GM23338 (cell line): ENCODE results near the gene HOXA3. TPM values are rescaled to one million over a fixed set of nuclear protein-coding genes. Genes with fewer than 3 reads are reported as not detected.
A peak's percentile ranks its signal among the peaks of the same experiment; 100 is the strongest.

Experiments
- ATAC-seq: fragments of 200-7000 bp; cut with Tn5 transposase; 3 replicates; pipeline ENCODE4 v1.9.1; 2020
- DNase-seq: peaks from one replicate; pipeline ENCODE4 v3.0.0-alpha.2; 2015; ENCODE audit warnings: low spot score
- H2AFZ ChIP-seq: fragments of 200-600 bp; sonication (generic); 2 replicates; pipeline ENCODE4 v1.8.0; 2016; ENCODE audit warnings: antibody characterized with exemption, mild to moderate bottlenecking, moderate library complexity
- H3F3A ChIP-seq: fragments of 200-600 bp; sonication (generic); replicated peaks from 2 replicates; pipeline ENCODE4 v1.8.0; 2017; ENCODE audit warnings: antibody characterized with exemption, mixed run types, low read depth
- H3K27ac ChIP-seq: fragments of 200-600 bp; sonication (generic); 2 replicates; pipeline ENCODE4 v1.6.1; 2016; ENCODE audit warnings: low read depth
- H3K27me3 ChIP-seq: fragments of 200-600 bp; sonication (generic); 2 replicates; pipeline ENCODE4 v1.8.0; 2016; ENCODE audit warnings: mild to moderate bottlenecking, mixed run types, moderate library complexity; ENCODE audit not compliant: insufficient read depth
- H3K36me3 ChIP-seq: fragments of 200-600 bp; sonication (generic); 2 replicates; pipeline ENCODE4 v1.8.0; 2016; ENCODE audit warnings: mild to moderate bottlenecking; ENCODE audit not compliant: insufficient read depth
- H3K4me1 ChIP-seq: fragments of 200-600 bp; sonication (generic); 2 replicates; pipeline ENCODE4 v1.8.0; 2016; ENCODE audit warnings: mild to moderate bottlenecking, moderate library complexity; ENCODE audit not compliant: insufficient read depth
- H3K4me2 ChIP-seq: fragments of 200-600 bp; sonication (generic); 2 replicates; pipeline ENCODE4 v1.7.1; 2017; ENCODE audit warnings: mixed run types
- H3K4me3 ChIP-seq: fragments of 200-600 bp; sonication (generic); 2 replicates; pipeline ENCODE4 v1.6.1; 2016; ENCODE audit warnings: mixed run types
- H3K79me2 ChIP-seq: fragments of 200-600 bp; sonication (generic); replicated peaks from 2 replicates; pipeline ENCODE4 v1.8.0; 2017; ENCODE audit warnings: mild to moderate bottlenecking; ENCODE audit not compliant: insufficient read depth
- H3K9me2 ChIP-seq: fragments of 200-600 bp; sonication (generic); 2 replicates; pipeline ENCODE4 v1.8.0; 2017; ENCODE audit not compliant: insufficient read depth
- H4K20me1 ChIP-seq: fragments of 200-600 bp; sonication (generic); replicated peaks from 2 replicates; pipeline ENCODE4 v1.8.0; 2017; ENCODE audit warnings: mild to moderate bottlenecking; ENCODE audit not compliant: insufficient read depth
- H3K27ac Mint-ChIP-seq: 2 replicates; pipeline ENCODE4 v1.8.0; 2020; ENCODE audit warnings: inconsistent platforms, mild to moderate bottlenecking, moderate library complexity, mixed read lengths
- H3K27me3 Mint-ChIP-seq: 3 replicates; pipeline ENCODE4 v1.8.0; 2022; ENCODE audit warnings: low read depth, mild to moderate bottlenecking, moderate library complexity, mixed read lengths, inconsistent platforms; ENCODE audit not compliant: insufficient read depth, poor library complexity
- H3K36me3 Mint-ChIP-seq: 3 replicates; pipeline ENCODE4 v1.8.0; 2021; ENCODE audit warnings: low read depth, mild to moderate bottlenecking, inconsistent platforms, moderate library complexity, mixed read lengths
- H3K4me1 Mint-ChIP-seq: 3 replicates; pipeline ENCODE4 v1.8.0; 2020; ENCODE audit warnings: mild to moderate bottlenecking, inconsistent platforms, mixed read lengths
- H3K4me3 Mint-ChIP-seq: 3 replicates; pipeline ENCODE4 v1.8.0; 2021; ENCODE audit warnings: moderate library complexity, mild to moderate bottlenecking, inconsistent platforms, mixed read lengths
- H3K9me3 Mint-ChIP-seq: 3 replicates; pipeline ENCODE4 v1.8.0; 2020; ENCODE audit warnings: moderate library complexity, mild to moderate bottlenecking, inconsistent platforms, mixed read lengths
- EZH2 ChIP-seq: fragments of 200-600 bp; sonication (generic); IDR thresholded peaks from one replicate; pipeline ENCODE4 v1.8.0; 2017; ENCODE audit warnings: antibody characterized with exemption, mild to moderate bottlenecking, low read depth; ENCODE audit not compliant: unreplicated experiment
- EZH2phosphoT487 ChIP-seq: fragments of 200-600 bp; sonication (generic); IDR thresholded peaks from one replicate; pipeline ENCODE4 v1.8.1; 2018; ENCODE audit warnings: antibody characterized with exemption; ENCODE audit not compliant: unreplicated experiment
- JUNB ChIP-seq: IDR thresholded peaks from one replicate; pipeline ENCODE4 v1.6.1; 2016; ENCODE audit warnings: antibody characterized with exemption; ENCODE audit not compliant: unreplicated experiment
- POLR2AphosphoS5 ChIP-seq: IDR thresholded peaks from 2 replicates; pipeline ENCODE4 v1.6.1; 2016; ENCODE audit warnings: antibody characterized with exemption, low read depth
- STAT1 ChIP-seq: IDR thresholded peaks from one replicate; pipeline ENCODE4 v1.6.1; 2016; ENCODE audit warnings: antibody characterized with exemption; ENCODE audit not compliant: unreplicated experiment
- polyA plus RNA-seq: library from polyadenylated mRNA; unstranded; fragments of >200 nt; fragmentation: Nextera tagmentation; extraction: Ambion mirVana; gene quantifications from 2 replicates; pipeline ENCODE4 v1.2.1, GENCODE V29; 2016
- total RNA-seq: library from RNA; depleted of rRNA; stranded (reverse); fragments of >200 nt; shearing (Covaris generic); gene quantifications from 2 replicates; pipeline ENCODE4 v1.2.3, GENCODE V29; 2014

Gene HOXA3
- total and polyA plus RNA-seq, 2 experiments from 2014 or later: not detected

DNA sequence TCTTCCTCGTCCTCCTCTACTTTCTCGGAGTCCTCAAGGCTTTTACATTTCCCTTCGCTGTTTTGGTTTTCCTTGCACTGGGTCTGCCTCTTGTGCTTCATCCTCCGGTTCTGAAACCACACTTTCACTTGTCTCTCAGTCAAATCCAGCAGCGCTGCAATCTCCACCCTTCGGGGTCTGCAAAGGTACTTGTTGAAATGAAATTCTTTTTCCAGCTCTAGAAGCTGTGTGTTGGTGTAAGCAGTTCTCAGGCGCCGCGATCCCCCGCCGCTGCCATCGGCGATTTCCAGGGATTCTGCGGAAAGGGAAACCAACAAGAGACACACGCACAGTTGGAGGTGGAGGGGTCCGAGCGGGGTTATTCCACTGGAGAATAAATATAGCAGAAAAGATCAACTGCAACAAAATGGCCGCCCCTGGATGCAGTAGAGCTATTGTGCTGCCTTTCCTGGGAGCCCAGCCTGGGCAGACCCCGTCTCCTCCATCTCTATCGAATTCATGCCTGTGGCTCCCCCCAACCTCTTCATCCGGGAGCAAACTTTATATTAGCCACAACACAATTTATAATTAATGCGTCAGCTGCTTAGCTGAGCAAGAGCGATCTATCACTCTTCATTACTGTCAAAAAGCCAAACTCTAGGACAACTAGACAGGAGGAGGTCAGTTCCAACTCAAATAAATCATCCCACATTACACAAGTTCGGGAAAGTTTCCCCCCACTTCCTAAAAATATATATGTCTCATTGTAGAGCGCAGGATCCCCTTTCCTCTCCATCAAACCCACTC lies 51.0 kb downstream of the HOXA3 start:
- Histone ChIP-seq H3K79me2 (no peaks in the 10 kb centered on the region), H3K27ac (no peak overlapping the region), H3K4me1 (peaks cover 47% of the 10 kb centered on the region), H3F3A (peaks cover 61% of the 10 kb centered on the region), H3K4me3 (peak overlapping the region; percentile 46), H2AFZ (peak overlapping the region; percentile 74), H4K20me1 (peaks cover 73% of the 10 kb centered on the region), H3K9me2 (no peaks in the 10 kb centered on the region), H3K4me2 (peak overlapping the region; percentile 76), H3K27me3 (peaks cover 100% of the 10 kb centered on the region), H3K36me3 (no peaks in the 10 kb centered on the region)
- Mint-ChIP-seq H3K4me3 (peak overlapping the region; percentile 37; the same call in 2 of the 3 replicates), H3K27me3 (peaks cover 100% of the 10 kb centered on the region), H3K27ac (no peak overlapping the region), H3K9me3 (peaks cover 4% of the 10 kb centered on the region; the same call in 1 of the 3 replicates), H3K4me1 (peaks cover 42% of the 10 kb centered on the region), H3K36me3 (no peaks in the 10 kb centered on the region)
- 0 out of 3 replicates have a peak, but pooled peaks have one; percentile 2 for ATAC-seq
- TF ChIP-seq EZH2phosphoT487 (peak; percentile 53), JUNB (no peak), EZH2 (peak; percentile 97), STAT1 (no peak)
- no peak for DNase-seq

DNA sequence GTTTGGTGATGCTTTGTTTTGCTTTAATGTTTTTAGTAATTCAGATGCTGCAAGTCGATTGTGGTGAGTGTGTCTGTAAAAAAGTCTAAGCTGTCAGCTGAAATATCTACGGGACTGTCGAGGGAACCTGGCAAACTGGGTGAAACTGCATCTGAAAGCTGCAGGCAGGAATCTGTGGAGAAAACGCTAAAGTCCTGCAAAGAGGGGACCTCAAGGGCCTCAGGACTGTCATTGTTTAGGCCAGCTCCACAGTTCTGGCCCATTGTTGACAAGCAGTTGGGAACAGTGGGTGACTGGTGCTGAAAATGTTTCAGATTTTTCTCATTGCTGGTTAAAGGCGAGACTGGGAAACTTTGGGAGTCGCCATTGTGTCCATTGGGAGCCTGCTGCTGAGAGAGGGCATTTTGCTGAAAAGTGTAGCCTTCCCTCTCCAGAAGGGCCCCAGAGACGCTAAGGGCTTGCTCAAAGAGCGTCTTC lies 51.7 kb downstream of the HOXA3 start:
- DNase-seq (peak; percentile 62), ATAC-seq (peak; percentile 8)
- H3K4me3 Mint-ChIP-seq: peak overlapping the region; percentile 37; the same call in 1 of the 3 replicates
- peak overlapping the region; percentile 76 for H3K4me2 ChIP-seq
- no peaks in the 10 kb centered on the region for H3K36me3 ChIP-seq
- peaks cover 42% of the 10 kb centered on the region for H3K4me1 Mint-ChIP-seq
- peaks cover 55% of the 10 kb centered on the region for H3F3A ChIP-seq
- H3K27me3 ChIP-seq: peaks cover 100% of the 10 kb centered on the region
- H2AFZ ChIP-seq: no peak overlapping the region
- H4K20me1 ChIP-seq: peaks cover 67% of the 10 kb centered on the region
- H3K27ac Mint-ChIP-seq: no peak overlapping the region
- H3K9me2 ChIP-seq: no peaks in the 10 kb centered on the region
- H3K4me1 ChIP-seq: peaks cover 41% of the 10 kb centered on the region
- H3K36me3 Mint-ChIP-seq: no peaks in the 10 kb centered on the region
- H3K9me3 Mint-ChIP-seq: peaks cover 4% of the 10 kb centered on the region; the same call in 1 of the 3 replicates
- H3K27ac ChIP-seq: no peak overlapping the region
- peak overlapping the region; percentile 46 for H3K4me3 ChIP-seq
- H3K27me3 Mint-ChIP-seq: peaks cover 100% of the 10 kb centered on the region
- no peak for TF ChIP-seq POLR2AphosphoS5
- peak; percentile 33 for TF ChIP-seq EZH2
- no peaks in the 10 kb centered on the region for H3K79me2 ChIP-seq

- Mint-ChIP-seq H3K4me1 (peaks cover 52% of the 10 kb centered on the region), H3K36me3 (no peaks in the 10 kb centered on the region), H3K27ac (no peak overlapping the region), H3K9me3 (peaks cover 8% of the 10 kb centered on the region; the same call in 2 of the 3 replicates), H3K27me3 (peaks cover 100% of the 10 kb centered on the region), H3K4me3 (no peak overlapping the region; the same call in 2 of the 3 replicates)
- DNase-seq (no peak), ATAC-seq (no peak)
- Histone ChIP-seq H3K9me2 (no peaks in the 10 kb centered on the region), H3K4me2 (peak overlapping the region; percentile 76; the same call in 1 of the 2 replicates), H3K27ac (no peak overlapping the region), H3K4me3 (no peak overlapping the region), H3K4me1 (peaks cover 45% of the 10 kb centered on the region), H3K79me2 (no peaks in the 10 kb centered on the region), H2AFZ (no peak overlapping the region), H3K27me3 (peaks cover 100% of the 10 kb centered on the region), H4K20me1 (peaks cover 62% of the 10 kb centered on the region), H3K36me3 (no peaks in the 10 kb centered on the region), H3F3A (peaks cover 57% of the 10 kb centered on the region)
- TF ChIP-seq EZH2 (peak; percentile 21), STAT1 (no peak)
Observed at GRCh38 chr7:27099453-27100370, 52.7 kb downstream of the HOXA3 start.
